Esophagus squamous epithelium (tissue), 5 donors: ENCODE results near the gene ECM1. TPM values are rescaled to one million over a fixed set of nuclear protein-coding genes. Genes with fewer than 3 reads are reported as not detected.

Experiments
- DNase-seq: peaks from one replicate; lab custom pipeline; 2025; lab: John Stamatoyannopoulos, UW
- H3K27ac ChIP-seq, 4 donors: fragments of 200-600 bp; sonication (generic); one replicate each; pipeline ENCODE4 v1.5.1; 2016 to 2019; ENCODE audit warnings: mild to moderate bottlenecking in 1 of 4
- H3K27me3 ChIP-seq, 4 donors: fragments of 200-600 bp; sonication (generic); 1 replicate in 3 of 4; 2 replicates in 1 of 4; pipeline versions ENCODE4 v1.5.1 to v1.6.0; 2017 to 2021; ENCODE audit warnings: antibody characterized with exemption in 1 of 4
- H3K36me3 ChIP-seq, 3 donors: fragments of 200-600 bp; sonication (generic); one replicate each; pipeline ENCODE4 v1.5.1; 2016 to 2019
- H3K4me1 ChIP-seq, 3 donors: fragments of 200-600 bp; sonication (generic); one replicate each; pipeline ENCODE4 v1.5.1; 2017 to 2019
- H3K4me3 ChIP-seq, 4 donors: fragments of 200-600 bp; sonication (generic); 1 replicate in 3 of 4; 2 replicates in 1 of 4; pipeline ENCODE4 v1.5.1; 2016 to 2019; ENCODE audit warnings: mild to moderate bottlenecking in 2 of 4, moderate library complexity in 1 of 4
- H3K9me3 ChIP-seq, 3 donors: fragments of 200-600 bp; sonication (generic); one replicate each; pipeline ENCODE4 v1.5.1; 2016 to 2019
- CTCF ChIP-seq, 6 experiments: fragments of 450-650 bp in 4 of 6; fragments of 200-600 bp in 2 of 6; sonication (generic) in 2 of 6; IDR thresholded peaks; one replicate each; pipeline ENCODE4 v1.5.1; 2016 to 2019; ENCODE audit warnings: antibody characterized with exemption in 6 of 6, mild to moderate bottlenecking in 4 of 6, moderate library complexity in 4 of 6
- POLR2A ChIP-seq, 4 donors: fragments of 450-650 bp; IDR thresholded peaks; one replicate each; pipeline ENCODE4 v1.6.1; 2017; ENCODE audit warnings: antibody characterized with exemption in 4 of 4, mild to moderate bottlenecking in 4 of 4, moderate library complexity in 3 of 4
- WGBS, 2 donors: methylation state at CpG; one replicate each; pipeline ENCODE4 v1.1.5; 2018; 5-methylcytosine and 5-hydroxymethylcytosine counted together
- intact Hi-C: fragments of 100-400 bp; cut with DNase I; formaldehyde crosslinking; loops from one replicate; pipeline ENCODE4 v1.15.0; 2022
- total RNA-seq, 4 donors: library from RNA; depleted of rRNA; stranded (reverse); fragments of >200 nt; gene quantifications; one replicate each; pipeline ENCODE4 v1.1.0, GENCODE V29; 2016
- donor health status: DM: yes; HTN: yes; CAD: no.

Gene ECM1
- total RNA-seq, 4 donors from 2014 or later: 311 to 1,013 (median 406) TPM

DNA sequence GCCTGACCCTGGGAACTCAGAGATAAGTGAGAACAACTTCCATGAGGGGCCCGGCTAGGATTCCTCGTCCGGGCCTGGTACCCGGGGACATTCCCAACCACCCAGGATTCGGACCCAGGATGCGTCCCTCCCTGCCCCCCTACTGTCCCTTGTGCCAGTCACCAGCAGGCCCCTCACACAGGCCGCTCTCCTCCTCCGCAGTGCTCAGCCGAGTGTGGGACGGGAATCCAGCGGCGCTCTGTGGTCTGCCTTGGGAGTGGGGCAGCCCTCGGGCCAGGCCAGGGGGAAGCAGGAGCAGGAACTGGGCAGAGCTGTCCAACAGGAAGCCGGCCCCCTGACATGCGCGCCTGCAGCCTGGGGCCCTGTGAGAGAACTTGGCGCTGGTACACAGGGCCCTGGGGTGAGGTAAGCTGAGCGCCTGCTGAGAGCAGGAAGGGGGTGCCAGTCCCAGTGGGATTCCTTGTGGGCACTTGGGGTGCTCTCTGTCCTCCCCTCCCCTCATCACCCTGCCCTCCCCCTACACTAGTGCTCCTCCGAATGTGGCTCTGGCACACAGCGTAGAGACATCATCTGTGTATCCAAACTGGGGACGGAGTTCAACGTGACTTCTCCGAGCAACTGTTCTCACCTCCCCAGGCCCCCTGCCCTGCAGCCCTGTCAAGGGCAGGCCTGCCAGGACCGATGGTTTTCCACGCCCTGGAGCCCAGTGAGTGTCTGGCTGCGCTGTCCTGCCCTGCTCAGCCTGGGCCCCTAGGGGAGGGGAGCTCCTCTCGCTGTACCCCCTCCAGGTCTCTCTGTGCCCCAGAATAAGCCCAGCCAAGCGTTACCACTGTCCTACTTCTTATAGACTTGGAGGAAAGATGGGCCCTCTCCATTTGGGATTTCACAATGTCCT lies 51.1 kb downstream of the ECM1 start:
- peak overlapping the region; percentile 98 to 100 (median 100) for H3K27ac ChIP-seq
- intact Hi-C loops: no loop called here
- H3K36me3 ChIP-seq: peaks cover 0 to 57% (median 0%) of the 10 kb centered on the region in 3 donors
- peak overlapping the region in 3 of 4 donors; percentile 13 to 72 (median 28) for H3K4me3 ChIP-seq
- no peak for DNase-seq
- peaks cover 46 to 59% (median 46%) of the 10 kb centered on the region in 3 donors for H3K4me1 ChIP-seq
- no peaks in the 10 kb centered on the region for H3K9me3 ChIP-seq
- no peak for TF ChIP-seq CTCF (IDR thresholded peaks at IDR 0.05)
- no peak for TF ChIP-seq POLR2A (IDR thresholded peaks at IDR 0.05)
- 62 to 74% methylated on average over 8 to 12 of the region's 28 CpGs for WGBS, 2 donors
- H3K27me3 ChIP-seq: no peaks in the 10 kb centered on the region

DNA sequence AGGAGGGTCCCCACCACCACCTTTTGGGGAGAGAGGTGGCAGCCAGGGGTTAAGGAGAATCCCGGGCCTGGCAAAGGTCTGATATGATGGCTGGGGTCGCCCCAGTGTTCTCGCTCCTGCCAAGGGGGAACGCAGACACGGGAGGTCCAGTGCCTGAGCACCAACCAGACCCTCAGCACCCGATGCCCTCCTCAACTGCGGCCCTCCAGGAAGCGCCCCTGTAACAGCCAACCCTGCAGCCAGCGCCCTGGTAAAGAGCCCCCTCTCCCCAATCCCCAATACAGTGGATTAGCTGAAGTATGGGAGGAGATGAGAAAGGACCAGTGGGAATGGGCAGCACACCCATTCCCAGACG lies 51.7 kb downstream of the ECM1 start:
- Histone ChIP-seq H3K9me3 (no peaks in the 10 kb centered on the region), H3K4me3 (peak overlapping the region in 3 of 4 donors; percentile 57 to 72 (median 63)), H3K27ac (peak overlapping the region; percentile 98 to 100 (median 100)), H3K27me3 (no peaks in the 10 kb centered on the region), H3K36me3 (peaks cover 0 to 51% (median 0%) of the 10 kb centered on the region in 3 donors), H3K4me1 (peaks cover 49 to 65% (median 52%) of the 10 kb centered on the region in 3 donors)
- intact Hi-C loops: loop anchor here (5.0 kb wide), 1 partner anchor 63 kb away; no protein-coding TSS in a partner anchor
- 0% methylated on average over 1 of the region's 10 CpGs for WGBS, 2 donors
- TF ChIP-seq POLR2A (IDR thresholded peaks at IDR 0.05) (no peak), CTCF (IDR thresholded peaks at IDR 0.05) (no peak)
- no peak for DNase-seq

DNA sequence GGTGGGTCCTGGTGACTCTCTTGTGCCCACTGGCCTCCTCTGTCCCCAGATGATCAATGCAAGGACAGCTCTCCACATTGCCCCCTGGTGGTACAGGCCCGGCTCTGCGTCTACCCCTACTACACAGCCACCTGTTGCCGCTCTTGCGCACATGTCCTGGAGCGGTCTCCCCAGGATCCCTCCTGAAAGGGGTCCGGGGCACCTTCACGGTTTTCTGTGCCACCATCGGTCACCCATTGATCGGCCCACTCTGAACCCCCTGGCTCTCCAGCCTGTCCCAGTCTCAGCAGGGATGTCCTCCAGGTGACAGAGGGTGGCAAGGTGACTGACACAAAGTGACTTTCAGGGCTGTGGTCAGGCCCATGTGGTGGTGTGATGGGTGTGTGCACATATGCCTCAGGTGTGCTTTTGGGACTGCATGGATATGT lies 52.1 kb downstream of the ECM1 start:
- Histone ChIP-seq H3K36me3 (peaks cover 0 to 47% (median 0%) of the 10 kb centered on the region in 3 donors), H3K27ac (peak overlapping the region; percentile 98 to 100 (median 100)), H3K4me3 (peak overlapping the region in 3 of 4 donors; percentile 57 to 72 (median 63)), H3K4me1 (peaks cover 53 to 69% (median 56%) of the 10 kb centered on the region in 3 donors), H3K27me3 (no peaks in the 10 kb centered on the region), H3K9me3 (no peaks in the 10 kb centered on the region)
- intact Hi-C loops: loop anchor here (5.0 kb wide), 1 partner anchor 62 kb away; no protein-coding TSS in a partner anchor
- 16 to 28% methylated on average over 5 to 7 of the region's 9 CpGs for WGBS, 2 donors
- TF ChIP-seq CTCF (IDR thresholded peaks at IDR 0.05) (peak; percentile 90 to 95 (median 92)), POLR2A (IDR thresholded peaks at IDR 0.05) (no peak)
- DNase-seq: no peak

- DNase-seq: peak; percentile 64
- Histone ChIP-seq H3K4me3 (peak overlapping the region; percentile 28 to 72 (median 60)), H3K27ac (peak overlapping the region; percentile 98 to 100 (median 100)), H3K4me1 (peaks cover 58 to 76% (median 63%) of the 10 kb centered on the region in 3 donors), H3K27me3 (no peaks in the 10 kb centered on the region), H3K36me3 (peaks cover 0 to 40% (median 0%) of the 10 kb centered on the region in 3 donors), H3K9me3 (no peaks in the 10 kb centered on the region)
- 6 to 18% methylated on average over 15 of the region's 17 CpGs for WGBS, 2 donors
- peak; percentile 49 to 93 (median 78) for TF ChIP-seq CTCF (IDR thresholded peaks at IDR 0.05)
- TF ChIP-seq POLR2A (IDR thresholded peaks at IDR 0.05): no peak
- intact Hi-C loops: loop anchor here (5.0 kb wide), 1 partner anchor 62 kb away; no protein-coding TSS in a partner anchor
Measured at GRCh38 chr1:150560576-150561253, 52.8 kb downstream of the ECM1 start.
